Embryonic facial prominence (tissue), 1 donor: Measurements from ENCODE around the gene FAXDC2.
"Not testable (repeated sequence)": the region's sequence is repeated elsewhere in the genome, so short reads cannot be mapped to it uniquely, and the experiment has no call there.

ENCODE experiments used
- DNase-seq: peaks from one replicate; pipeline ENCODE4 v3.0.0-alpha.2; 2016; ENCODE audit errors: extremely low spot score

FAXDC2 gene

DNA sequence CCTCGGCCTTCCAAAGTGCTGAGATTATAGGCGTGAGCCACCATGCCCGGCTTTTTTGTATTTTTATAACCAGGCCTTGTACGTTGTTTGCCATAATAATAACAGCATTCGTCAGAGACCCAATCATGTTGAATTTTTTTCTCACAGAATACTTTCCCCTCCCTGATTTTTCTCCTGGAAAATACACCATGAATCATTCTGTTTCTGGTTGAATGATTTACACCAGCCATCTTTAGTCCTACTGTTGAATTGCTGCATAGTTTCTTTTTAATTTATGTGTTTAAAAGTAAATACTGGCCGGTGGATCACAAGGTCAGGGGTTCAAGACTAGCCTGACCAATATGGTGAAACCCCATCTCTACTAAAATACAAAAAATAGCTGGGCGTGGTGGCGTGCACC is 11.5 kb upstream of the FAXDC2 start:
- DNase-seq = no peak

GRCh38 chr5:154860765-154861164 is 10.4 kb upstream of the FAXDC2 start:
- no peak for DNase-seq

DNA sequence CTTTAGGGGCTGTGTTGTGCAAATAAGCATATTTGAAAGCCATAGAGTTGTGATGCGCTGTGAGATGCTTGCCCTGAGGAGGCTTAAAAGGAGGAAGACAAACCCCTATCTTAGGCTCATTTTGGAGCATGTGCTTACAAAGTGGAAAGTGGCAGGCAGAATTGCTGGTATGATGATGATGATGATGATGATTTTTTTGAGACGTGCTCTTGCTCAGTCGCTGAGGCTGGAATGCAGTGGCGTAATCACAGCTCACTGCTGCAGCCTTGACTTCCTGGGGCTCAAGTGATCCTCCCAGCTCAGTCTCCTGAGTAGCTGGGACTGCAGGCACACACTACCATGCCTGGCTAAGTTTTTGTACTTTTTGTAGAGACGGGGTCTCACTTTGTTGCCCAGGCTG is 9.7 kb upstream of the FAXDC2 start:
- no peak for DNase-seq

DNA sequence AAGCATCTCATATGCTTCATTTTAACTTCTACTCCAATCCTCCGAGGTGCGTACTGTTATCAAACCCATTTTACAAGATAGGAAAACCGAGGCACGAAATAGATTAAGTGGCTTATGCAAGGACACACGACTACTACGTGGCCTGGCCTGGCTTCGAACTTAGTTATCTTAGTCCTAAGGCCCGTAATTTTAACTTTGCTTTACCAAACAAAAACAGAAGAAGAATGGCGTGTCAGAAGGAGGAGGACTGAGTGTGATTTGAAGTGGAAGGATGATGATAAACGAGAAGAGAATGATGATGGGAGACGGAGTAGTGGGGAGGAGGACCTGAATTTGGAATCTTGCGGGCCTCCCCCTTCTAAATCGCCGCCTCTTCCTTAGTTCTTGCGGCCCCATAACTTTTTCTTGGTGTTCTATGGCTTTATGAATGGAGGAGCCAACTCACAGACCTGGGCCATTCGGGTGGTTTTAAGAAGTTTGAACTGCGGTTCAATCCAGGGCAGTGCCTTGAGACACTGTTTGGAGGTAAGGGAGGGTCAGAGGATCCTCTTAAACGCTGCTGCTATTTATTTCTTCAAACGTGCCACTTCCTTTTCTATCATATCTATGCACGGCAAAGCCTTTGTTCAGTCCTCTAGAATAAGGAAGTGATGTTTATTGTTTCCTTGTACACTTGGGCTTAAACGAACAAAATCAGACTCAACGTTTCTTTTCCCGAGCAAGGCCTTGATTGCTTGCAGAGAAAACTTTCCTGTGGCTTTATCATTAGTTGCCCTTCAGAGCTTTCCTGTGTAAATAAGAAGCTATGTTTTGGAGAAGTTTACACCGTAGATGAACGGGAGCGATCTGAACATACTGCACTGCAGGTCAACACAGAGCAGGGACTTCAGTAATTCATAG is 8.8 kb upstream of the FAXDC2 start:
- DNase-seq = no peak

DNA sequence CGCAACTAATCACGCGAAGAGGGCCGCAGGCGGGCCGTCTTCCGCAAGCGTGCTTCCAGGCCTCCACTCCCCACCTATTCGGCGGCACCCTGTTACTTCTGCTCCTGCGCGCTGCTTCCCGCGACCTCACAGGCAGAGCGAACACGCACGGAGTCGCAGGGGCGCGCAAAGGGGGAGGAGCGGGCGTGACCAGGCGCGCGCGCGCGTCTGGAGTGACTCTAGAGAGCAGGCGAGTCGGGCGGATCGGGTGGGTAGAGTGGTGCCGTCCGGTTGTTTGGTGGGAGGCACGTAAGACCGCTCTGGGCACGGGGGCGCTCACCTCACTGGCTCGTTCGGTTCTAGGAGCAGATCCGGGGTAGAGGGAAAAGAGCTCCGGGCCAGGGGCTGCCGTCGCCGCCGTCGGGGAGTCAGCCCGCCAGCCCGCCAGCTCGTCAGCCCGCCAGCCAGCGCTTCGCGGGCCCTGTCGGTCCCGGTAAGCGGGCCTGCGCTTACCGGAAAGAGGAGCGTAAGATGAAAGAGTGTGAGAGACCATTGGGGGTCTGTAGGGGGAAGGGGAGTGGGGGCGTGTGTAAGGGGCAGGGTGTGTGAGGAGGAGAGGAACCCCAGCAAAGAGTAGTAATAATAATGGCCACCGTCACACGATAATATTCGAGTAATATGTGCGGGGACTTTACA is 8.0 kb upstream of the FAXDC2 start, which contains the start of gene CNOT8:
TSS of gene CNOT8 (plus strand) at position 331 of the 675 bp plus-strand sequence. CDS start 4,652 bp downstream, outside the sequence.
- peak; percentile 97 for DNase-seq

- DNase-seq = peak; percentile 94
Observed at GRCh38 chr5:154857530-154858296, 7.3 kb upstream of the FAXDC2 start.

DNA sequence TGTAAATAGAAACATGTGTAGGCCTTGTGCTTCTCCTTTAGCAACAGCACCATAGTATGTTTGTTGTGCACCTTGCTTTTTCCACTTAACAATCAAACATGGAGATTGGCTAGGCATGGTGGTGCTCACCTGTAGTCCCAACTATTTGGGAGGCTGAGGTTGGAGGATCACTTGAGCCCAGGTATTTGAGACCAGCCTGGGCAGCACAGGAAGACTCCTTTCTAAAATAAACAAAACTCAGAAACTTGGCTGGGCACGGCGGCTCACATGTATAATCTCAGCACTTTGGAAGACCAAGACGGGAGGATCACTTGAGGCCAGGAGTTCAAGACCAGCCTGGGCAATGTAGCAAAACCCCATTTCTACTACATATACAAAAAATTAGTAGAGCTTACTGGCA is 948 bp upstream of the FAXDC2 start:
- DNase-seq = no peak

DNA sequence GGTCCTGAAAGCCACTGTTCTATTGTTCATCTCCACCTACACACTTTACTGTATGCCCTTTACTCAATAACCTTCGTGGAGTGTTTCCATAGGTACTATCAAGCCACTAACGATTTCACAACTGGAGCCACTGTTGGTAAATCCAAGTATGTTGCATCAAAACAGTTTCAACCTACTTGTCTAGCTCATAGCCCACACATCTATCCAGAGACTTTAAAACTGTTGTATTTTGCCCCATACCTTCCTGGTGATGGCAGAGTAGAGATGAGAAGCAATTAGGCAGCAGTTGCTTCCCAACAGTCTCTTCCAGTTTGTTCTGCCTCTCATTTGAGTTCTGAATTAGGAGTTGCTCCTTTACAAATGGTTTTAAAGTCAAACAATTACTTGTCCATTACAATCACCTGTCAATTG is 607 bp downstream of the FAXDC2 start:
- no peak for DNase-seq

DNA sequence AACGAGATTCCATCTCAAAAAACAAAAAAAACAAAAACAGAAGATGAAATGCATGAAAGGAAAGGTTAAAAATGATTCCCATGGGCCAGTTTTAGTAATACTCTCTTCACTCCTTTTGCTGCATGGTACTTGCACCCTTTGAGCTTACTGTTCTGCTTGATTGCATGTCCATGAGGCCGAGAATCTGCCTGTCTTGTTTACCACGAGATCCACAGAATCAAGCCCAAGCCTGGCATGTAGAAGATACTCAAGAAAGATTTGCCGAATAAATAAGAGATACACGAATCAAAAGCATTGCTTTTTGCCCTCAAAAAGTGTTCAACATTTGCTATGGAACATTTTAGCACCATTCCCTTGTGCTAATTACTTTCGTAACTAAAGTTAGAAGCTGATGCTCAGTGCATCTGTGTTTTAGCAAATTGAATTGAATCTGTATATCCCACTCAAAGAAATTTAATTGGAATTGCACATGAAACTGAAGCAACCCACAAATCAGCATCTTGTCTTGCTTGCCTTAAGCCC is 1.1 kb downstream of the FAXDC2 start:
- DNase-seq = no peak

- DNase-seq = no peak
Observed at GRCh38 chr5:154844809-154845208, 5.6 kb downstream of the FAXDC2 start.

- DNase-seq = no peak
Observed at GRCh38 chr5:154842689-154843530, 7.5 kb downstream of the FAXDC2 start.

DNA sequence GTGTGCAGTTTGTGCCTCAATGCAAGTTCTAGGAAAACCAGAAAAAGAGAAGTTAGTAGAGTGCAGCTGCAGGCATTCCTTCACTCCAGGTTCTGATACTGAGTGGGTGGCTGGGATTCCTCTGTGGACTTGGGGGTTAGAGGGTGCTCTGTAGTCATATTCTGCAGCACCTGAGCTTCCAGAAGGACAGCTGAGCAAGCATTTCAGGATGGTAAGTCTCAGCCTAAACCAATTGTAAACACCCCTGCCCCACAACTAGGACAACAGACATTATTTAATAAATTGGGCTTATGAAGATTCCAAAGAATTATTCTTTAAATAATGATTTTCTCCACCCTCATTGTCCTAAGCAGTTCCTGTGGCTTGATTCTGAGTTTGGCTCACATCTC is 9.1 kb downstream of the FAXDC2 start:
- no peak for DNase-seq

DNA sequence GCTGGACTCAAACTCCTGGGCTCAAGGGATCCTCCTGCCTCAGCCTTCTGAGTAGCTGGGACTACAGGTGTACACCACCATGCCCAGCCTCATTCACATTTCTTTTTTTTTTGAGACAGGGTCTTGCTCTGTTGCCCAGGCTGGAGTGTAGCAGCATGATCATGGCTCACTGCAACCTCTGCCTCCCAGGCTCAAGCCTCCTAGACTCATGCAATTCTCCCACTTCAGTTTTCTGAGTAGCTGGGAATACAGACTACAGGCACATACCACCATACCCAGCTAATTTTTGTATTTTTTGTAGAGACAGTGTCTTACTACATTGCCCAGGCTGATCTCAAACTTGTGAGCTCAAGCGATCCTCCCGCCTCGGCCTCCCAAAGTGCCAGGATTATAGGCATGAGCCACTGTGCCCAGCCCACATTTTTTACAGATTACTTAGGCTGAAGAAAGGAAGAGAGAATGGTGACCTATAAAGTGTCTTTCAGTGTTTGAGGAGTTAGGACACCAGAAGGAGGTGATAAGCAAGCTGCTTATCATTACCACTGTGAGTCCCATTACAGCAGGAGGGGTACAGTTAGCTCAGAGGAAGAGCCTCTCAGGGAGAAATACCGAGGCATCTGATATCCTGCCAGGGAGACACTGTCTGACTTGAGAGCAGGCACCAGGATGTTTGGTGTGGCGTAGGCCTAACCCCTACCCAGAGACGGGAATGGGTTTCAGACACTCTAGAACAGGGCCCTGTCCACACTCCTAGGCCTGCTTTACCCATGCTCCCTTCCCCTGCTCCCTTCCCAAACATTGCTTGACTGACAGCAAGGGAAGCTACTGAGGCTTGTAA is 9.7 kb downstream of the FAXDC2 start:
- DNase-seq = no peak

GRCh38 chr5:154837009-154837901 is 13.1 kb downstream of the FAXDC2 start:
- no peak for DNase-seq

- DNase-seq = no peak
Observed at GRCh38 chr5:154836225-154836624, 14.2 kb downstream of the FAXDC2 start.

GRCh38 chr5:154835701-154836052 is 14.7 kb downstream of the FAXDC2 start:
- not testable (repeated sequence) for DNase-seq

- DNase-seq = no peak
Observed at GRCh38 chr5:154834053-154834452, 16.4 kb downstream of the FAXDC2 start.

DNA sequence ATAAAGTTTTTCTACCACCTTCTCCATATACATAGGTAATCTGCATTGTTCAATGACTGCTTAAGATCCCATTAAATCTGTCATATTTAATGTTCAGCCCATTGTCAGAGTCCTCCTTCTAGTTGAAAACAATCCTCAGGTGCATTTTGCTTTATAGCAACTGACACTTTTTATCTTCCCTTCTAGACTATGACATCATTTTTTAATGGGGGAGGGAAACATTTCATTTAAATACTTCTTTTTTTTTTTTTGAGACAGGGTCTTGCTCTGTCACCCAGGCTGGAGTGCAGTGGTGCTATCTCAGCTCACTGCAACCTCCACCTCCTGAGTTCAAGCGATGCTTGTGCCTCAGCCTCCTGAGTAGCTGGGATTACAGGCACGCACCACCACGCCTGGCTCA is 17.6 kb downstream of the FAXDC2 start:
- not testable (repeated sequence) for DNase-seq

DNA sequence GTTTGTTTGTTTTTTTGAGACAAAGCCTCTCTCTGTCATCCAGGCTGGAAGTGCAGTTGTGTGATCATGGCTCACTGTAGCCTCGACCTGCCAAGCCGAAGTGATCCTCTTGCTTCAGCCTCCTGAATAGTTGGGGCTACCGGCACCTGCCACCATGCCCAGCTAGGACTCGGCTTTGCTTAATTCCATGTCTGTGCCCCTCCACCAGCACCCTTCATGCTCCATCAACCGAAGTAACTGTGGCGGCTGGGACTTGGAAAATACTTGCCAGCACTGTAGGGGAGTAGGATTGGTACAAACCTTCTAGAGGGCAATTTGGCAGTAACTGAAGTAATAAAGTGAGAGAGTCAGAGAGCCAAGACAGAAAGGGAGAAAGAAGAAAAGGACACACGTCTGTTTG is 19.0 kb downstream of the FAXDC2 start:
- no peak for DNase-seq
